HepG2 (cell line): ENCODE measurements around the gene PELI3. TPM values are rescaled to one million over a fixed set of nuclear protein-coding genes. Genes with fewer than 3 reads are reported as not detected.

Experiments
- ADNP ChIP-seq: sonication (generic); formaldehyde crosslinking; IDR thresholded peaks from 2 replicates; pipeline ENCODE4 v1.4.0; 2020; ENCODE audit warnings: missing genetic modification reagents
- AHR ChIP-seq: IDR thresholded peaks from 2 replicates; pipeline ENCODE4 v1.6.1; 2018; ENCODE audit warnings: missing genetic modification reagents, missing compliant biosample characterization
- ELF4 ChIP-seq: sonication (generic); formaldehyde crosslinking; IDR thresholded peaks from 2 replicates; pipeline ENCODE4 v1.5.0; 2020; ENCODE audit warnings: missing genetic modification reagents, mild to moderate bottlenecking, moderate library complexity, borderline replicate concordance
- GABPA ChIP-seq, 2 experiments: IDR thresholded peaks; 2 replicates each; pipeline ENCODE4 v1.6.1; 2011 to 2016; ENCODE audit warnings: low read depth in 2 of 2, low read length in 1 of 2, missing biosample characterization in 1 of 2, missing genetic modification characterization in 1 of 2
- HMGXB4 ChIP-seq, 2 experiments: sonication (generic) in 1 of 2; formaldehyde crosslinking in 1 of 2; IDR thresholded peaks; 2 replicates each; pipeline versions ENCODE4 v1.4.0 to v1.6.1; 2018 to 2020; ENCODE audit warnings: missing genetic modification reagents in 2 of 2, borderline replicate concordance in 1 of 2, low read depth in 1 of 2, mild to moderate bottlenecking in 1 of 2, missing biosample characterization in 1 of 2
- HNRNPL ChIP-seq: fragments of 200-400 bp; formaldehyde crosslinking; IDR thresholded peaks from 2 replicates; pipeline ENCODE4 v1.6.1; 2017; ENCODE audit warnings: mild to moderate bottlenecking, low read depth, low read length
- IRX3 ChIP-seq: sonication (generic); formaldehyde crosslinking; IDR thresholded peaks from 2 replicates; pipeline ENCODE4 v1.8.1; 2023; ENCODE audit warnings: mild to moderate bottlenecking, low read depth, missing genetic modification reagents, borderline replicate concordance
- PRDM4 ChIP-seq: sonication (generic); formaldehyde crosslinking; IDR thresholded peaks from 2 replicates; pipeline ENCODE4 v1.9.0; 2021; ENCODE audit warnings: missing genetic modification reagents, borderline replicate concordance
- SALL2 ChIP-seq: sonication (generic); formaldehyde crosslinking; IDR thresholded peaks from 2 replicates; pipeline ENCODE4 v1.8.1; 2023; ENCODE audit warnings: mild to moderate bottlenecking, missing genetic modification reagents, inconsistent platforms
- STAT5B ChIP-seq: sonication (generic); formaldehyde crosslinking; IDR thresholded peaks from 2 replicates; pipeline ENCODE4 v1.4.0; 2020; ENCODE audit warnings: missing genetic modification reagents
- TRIM22 ChIP-seq: fragments of 450-650 bp; IDR thresholded peaks from 2 replicates; pipeline ENCODE4 v1.6.1; 2017
- YEATS4 ChIP-seq: sonication (generic); formaldehyde crosslinking; IDR thresholded peaks from 2 replicates; pipeline ENCODE4 v1.4.0; 2020; ENCODE audit warnings: missing genetic modification reagents, borderline replicate concordance
- ZFP62 ChIP-seq: sonication (generic); formaldehyde crosslinking; IDR thresholded peaks from 2 replicates; pipeline ENCODE4 v1.4.0; 2020; ENCODE audit warnings: missing genetic modification reagents
- ZNF292 ChIP-seq: sonication (generic); formaldehyde crosslinking; IDR thresholded peaks from 2 replicates; pipeline ENCODE4 v1.8.1; 2022; ENCODE audit warnings: mild to moderate bottlenecking, low read depth, missing genetic modification reagents, borderline replicate concordance
- ZNF557 ChIP-seq: sonication (generic); formaldehyde crosslinking; IDR thresholded peaks from 2 replicates; pipeline ENCODE4 v1.4.0; 2020; ENCODE audit warnings: missing genetic modification reagents
- polyA plus RNA-seq, 8 experiments: library from polyadenylated mRNA; depleted of rRNA in 3 of 8; stranded (reverse) in 7 of 8; unstranded in 1 of 8; fragments of >200 nt; fragmentation: Illumina TruSeq in 4 of 8; extraction: Trizol in 4 of 8; gene quantifications; 2 replicates each; pipeline versions ENCODE4 v1.2.1 to v1.2.3, GENCODE V29; 2011 to 2016; ENCODE audit warnings: low read depth in 4 of 8, missing spikeins in 1 of 8, mixed read lengths in 1 of 8; ENCODE audit not compliant: insufficient read depth in 1 of 8
- total RNA-seq, 5 experiments: library from RNA; depleted of rRNA; stranded (reverse); fragments of >200 nt; fragmentation: Illumina TruSeq; extraction: Trizol; gene quantifications; 2 replicates each; pipeline ENCODE4 v1.2.3, GENCODE V29; 2016; ENCODE audit warnings: low read depth in 1 of 5
- TF ChIP-seq, protein P1 (sequence below): sonication (generic); formaldehyde crosslinking; IDR thresholded peaks from 2 replicates; pipeline ENCODE4 v1.4.0; 2020; ENCODE audit warnings: missing genetic modification reagents

Gene PELI3
- total and polyA plus RNA-seq, 2 of the 13 experiments (the other 11 are each of a cell fraction or from before 2014, with no cell fraction given) = 2.0 to 4.0 TPM

DNA sequence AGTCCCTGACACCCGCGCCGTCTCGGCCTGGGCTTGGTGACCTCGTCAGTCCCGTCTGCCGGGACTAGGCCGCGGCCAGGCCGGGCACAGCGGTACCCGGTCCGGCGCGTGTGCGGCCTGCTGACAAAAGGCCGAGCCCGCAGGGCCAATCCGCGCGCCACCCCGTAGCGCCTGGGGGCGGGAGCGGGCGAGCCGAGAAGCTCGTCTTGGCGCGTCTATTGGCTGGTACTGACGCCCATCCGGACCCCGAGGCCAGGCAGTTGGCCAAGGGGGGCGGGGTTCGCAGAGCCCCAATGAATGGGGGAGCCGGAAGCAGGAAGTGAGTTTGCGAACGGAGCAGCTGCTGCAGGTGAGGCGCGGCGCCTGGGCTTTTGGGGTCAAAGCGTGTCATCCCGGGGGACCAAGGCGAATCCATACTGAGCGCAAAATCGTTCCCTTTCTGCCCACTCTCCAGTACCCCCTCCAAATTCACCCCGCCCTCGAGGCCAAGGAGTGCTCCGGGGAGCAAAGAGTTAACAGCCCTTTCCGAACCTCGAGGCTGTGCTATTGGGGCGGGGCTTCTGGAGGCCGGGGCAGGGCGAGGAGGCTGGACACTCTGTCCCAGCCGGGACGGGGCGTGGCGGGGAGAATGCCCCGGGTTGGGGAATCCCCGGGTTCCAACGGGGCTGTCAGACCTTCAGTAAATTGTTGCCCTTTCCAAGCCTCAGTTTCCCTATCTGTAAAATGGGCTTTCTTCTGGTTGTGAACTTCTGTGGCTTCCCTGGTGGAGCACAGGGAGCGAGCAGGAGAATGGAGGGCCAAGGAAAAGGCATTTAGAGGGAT, 13.6 kb downstream of the PELI3 start, which contains the start of gene DPP3 (continued):
- TF ChIP-seq, protein P1, sequence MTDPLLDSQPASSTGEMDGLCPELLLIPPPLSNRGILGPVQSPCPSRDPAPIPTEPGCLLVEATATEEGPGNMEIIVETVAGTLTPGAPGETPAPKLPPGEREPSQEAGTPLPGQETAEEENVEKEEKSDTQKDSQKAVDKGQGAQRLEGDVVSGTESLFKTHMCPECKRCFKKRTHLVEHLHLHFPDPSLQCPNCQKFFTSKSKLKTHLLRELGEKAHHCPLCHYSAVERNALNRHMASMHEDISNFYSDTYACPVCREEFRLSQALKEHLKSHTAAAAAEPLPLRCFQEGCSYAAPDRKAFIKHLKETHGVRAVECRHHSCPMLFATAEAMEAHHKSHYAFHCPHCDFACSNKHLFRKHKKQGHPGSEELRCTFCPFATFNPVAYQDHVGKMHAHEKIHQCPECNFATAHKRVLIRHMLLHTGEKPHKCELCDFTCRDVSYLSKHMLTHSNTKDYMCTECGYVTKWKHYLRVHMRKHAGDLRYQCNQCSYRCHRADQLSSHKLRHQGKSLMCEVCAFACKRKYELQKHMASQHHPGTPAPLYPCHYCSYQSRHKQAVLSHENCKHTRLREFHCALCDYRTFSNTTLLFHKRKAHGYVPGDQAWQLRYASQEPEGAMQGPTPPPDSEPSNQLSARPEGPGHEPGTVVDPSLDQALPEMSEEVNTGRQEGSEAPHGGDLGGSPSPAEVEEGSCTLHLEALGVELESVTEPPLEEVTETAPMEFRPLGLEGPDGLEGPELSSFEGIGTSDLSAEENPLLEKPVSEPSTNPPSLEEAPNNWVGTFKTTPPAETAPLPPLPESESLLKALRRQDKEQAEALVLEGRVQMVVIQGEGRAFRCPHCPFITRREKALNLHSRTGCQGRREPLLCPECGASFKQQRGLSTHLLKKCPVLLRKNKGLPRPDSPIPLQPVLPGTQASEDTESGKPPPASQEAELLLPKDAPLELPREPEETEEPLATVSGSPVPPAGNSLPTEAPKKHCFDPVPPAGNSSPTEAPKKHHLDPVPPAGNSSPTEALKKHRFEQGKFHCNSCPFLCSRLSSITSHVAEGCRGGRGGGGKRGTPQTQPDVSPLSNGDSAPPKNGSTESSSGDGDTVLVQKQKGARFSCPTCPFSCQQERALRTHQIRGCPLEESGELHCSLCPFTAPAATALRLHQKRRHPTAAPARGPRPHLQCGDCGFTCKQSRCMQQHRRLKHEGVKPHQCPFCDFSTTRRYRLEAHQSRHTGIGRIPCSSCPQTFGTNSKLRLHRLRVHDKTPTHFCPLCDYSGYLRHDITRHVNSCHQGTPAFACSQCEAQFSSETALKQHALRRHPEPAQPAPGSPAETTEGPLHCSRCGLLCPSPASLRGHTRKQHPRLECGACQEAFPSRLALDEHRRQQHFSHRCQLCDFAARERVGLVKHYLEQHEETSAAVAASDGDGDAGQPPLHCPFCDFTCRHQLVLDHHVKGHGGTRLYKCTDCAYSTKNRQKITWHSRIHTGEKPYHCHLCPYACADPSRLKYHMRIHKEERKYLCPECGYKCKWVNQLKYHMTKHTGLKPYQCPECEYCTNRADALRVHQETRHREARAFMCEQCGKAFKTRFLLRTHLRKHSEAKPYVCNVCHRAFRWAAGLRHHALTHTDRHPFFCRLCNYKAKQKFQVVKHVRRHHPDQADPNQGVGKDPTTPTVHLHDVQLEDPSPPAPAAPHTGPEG (CRISPR knock-in tag) = no peak
- no peak; the same call in 1 of the 2 replicates for TF ChIP-seq ZNF292 (CRISPR knock-in tag)
- peak; percentile 79; the same call in 1 of the 2 replicates for TF ChIP-seq IRX3 (CRISPR knock-in tag)
- TF ChIP-seq TRIM22 = no peak
- TF ChIP-seq HMGXB4 (CRISPR knock-in tag; IDR thresholded peaks at IDR 0.05; ENCODE audit: borderline replicate concordance in 1 of 2, low read depth in 1 of 2) = peak; percentile 65 to 85
- TF ChIP-seq STAT5B (CRISPR knock-in tag) = 0 out of 2 replicates have a peak, but pooled peaks have one; percentile 21
- no peak for TF ChIP-seq ZNF557 (CRISPR knock-in tag)
- TF ChIP-seq ADNP (CRISPR knock-in tag) = peak; percentile 91
- TF ChIP-seq HNRNPL = no peak
- TF ChIP-seq ELF4 (CRISPR knock-in tag) = peak; percentile 93; the same call in 1 of the 2 replicates
- TF ChIP-seq SALL2 (CRISPR knock-in tag) = 0 out of 2 replicates have a peak, but pooled peaks have one; percentile 5
- no peak for TF ChIP-seq PRDM4 (CRISPR knock-in tag)
- peak; percentile 76 for TF ChIP-seq GABPA (IDR thresholded peaks at IDR 0.05; ENCODE audit: low read depth, low read length)
- peak; percentile 92 for TF ChIP-seq GABPA (CRISPR knock-in tag; IDR thresholded peaks at IDR 0.05; ENCODE audit: low read depth)
- TF ChIP-seq ZFP62 (CRISPR knock-in tag) = no peak
- TF ChIP-seq AHR = no peak
- peak; percentile 73; the same call in 1 of the 2 replicates for TF ChIP-seq YEATS4 (CRISPR knock-in tag)
